Chondrocyte (in vitro differentiated cells): ENCODE measurements around the gene VSX1. TPM values are rescaled to one million over a fixed set of nuclear protein-coding genes. Genes with fewer than 3 reads are reported as not detected.

ENCODE experiments used
- DNase-seq: peaks from one replicate; pipeline ENCODE4 v3.0.0; 2021; ENCODE audit warnings: mixed read lengths, low spot score
- H3K27ac Mint-ChIP-seq: one replicate; pipeline ENCODE4 v1.8.0; 2021; ENCODE audit warnings: mild to moderate bottlenecking, moderate library complexity, mixed read lengths; ENCODE audit not compliant: unreplicated experiment
- H3K27me3 Mint-ChIP-seq: 2 replicates; pipeline ENCODE4 v1.8.0; 2021; ENCODE audit warnings: low read depth, mixed read lengths
- H3K36me3 Mint-ChIP-seq: 2 replicates; pipeline ENCODE4 v1.8.0; 2021; ENCODE audit warnings: low read depth, mixed read lengths
- H3K4me1 Mint-ChIP-seq: 2 replicates; pipeline ENCODE4 v1.8.0; 2021; ENCODE audit warnings: low read depth, mild to moderate bottlenecking, mixed read lengths
- H3K4me3 Mint-ChIP-seq: one replicate; pipeline ENCODE4 v1.8.0; 2021; ENCODE audit warnings: mild to moderate bottlenecking, moderate library complexity, mixed read lengths; ENCODE audit not compliant: unreplicated experiment
- H3K9me3 Mint-ChIP-seq: 2 replicates; pipeline ENCODE4 v1.8.0; 2021; ENCODE audit warnings: low read depth, mixed read lengths
- total RNA-seq: library from RNA; stranded (reverse); gene quantifications from 3 replicates; pipeline ENCODE4 v1.2.1, GENCODE V29; 2021
- TF ChIP-seq, protein P1 (sequence below): fragments of 200-600 bp; sonication (generic); IDR thresholded peaks from 2 replicates; pipeline ENCODE4 v1.5.0; 2021; ENCODE audit warnings: antibody characterized with exemption, mild to moderate bottlenecking, moderate library complexity

VSX1 gene
- total RNA-seq, 1 donor from 2014 or later: not detected

- Mint-ChIP-seq H3K4me3 (no peak overlapping the region), H3K9me3 (peaks cover 3% of the 10 kb centered on the region), H3K4me1 (peaks cover 3% of the 10 kb centered on the region), H3K36me3 (no peaks in the 10 kb centered on the region), H3K27me3 (peaks cover 68% of the 10 kb centered on the region), H3K27ac (no peak overlapping the region)
- DNase-seq: no peak
- TF ChIP-seq, protein P1, sequence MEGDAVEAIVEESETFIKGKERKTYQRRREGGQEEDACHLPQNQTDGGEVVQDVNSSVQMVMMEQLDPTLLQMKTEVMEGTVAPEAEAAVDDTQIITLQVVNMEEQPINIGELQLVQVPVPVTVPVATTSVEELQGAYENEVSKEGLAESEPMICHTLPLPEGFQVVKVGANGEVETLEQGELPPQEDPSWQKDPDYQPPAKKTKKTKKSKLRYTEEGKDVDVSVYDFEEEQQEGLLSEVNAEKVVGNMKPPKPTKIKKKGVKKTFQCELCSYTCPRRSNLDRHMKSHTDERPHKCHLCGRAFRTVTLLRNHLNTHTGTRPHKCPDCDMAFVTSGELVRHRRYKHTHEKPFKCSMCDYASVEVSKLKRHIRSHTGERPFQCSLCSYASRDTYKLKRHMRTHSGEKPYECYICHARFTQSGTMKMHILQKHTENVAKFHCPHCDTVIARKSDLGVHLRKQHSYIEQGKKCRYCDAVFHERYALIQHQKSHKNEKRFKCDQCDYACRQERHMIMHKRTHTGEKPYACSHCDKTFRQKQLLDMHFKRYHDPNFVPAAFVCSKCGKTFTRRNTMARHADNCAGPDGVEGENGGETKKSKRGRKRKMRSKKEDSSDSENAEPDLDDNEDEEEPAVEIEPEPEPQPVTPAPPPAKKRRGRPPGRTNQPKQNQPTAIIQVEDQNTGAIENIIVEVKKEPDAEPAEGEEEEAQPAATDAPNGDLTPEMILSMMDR: no peak
Measured at GRCh38 chr20:25065072-25065624, 16.8 kb downstream of the VSX1 start.

DNA sequence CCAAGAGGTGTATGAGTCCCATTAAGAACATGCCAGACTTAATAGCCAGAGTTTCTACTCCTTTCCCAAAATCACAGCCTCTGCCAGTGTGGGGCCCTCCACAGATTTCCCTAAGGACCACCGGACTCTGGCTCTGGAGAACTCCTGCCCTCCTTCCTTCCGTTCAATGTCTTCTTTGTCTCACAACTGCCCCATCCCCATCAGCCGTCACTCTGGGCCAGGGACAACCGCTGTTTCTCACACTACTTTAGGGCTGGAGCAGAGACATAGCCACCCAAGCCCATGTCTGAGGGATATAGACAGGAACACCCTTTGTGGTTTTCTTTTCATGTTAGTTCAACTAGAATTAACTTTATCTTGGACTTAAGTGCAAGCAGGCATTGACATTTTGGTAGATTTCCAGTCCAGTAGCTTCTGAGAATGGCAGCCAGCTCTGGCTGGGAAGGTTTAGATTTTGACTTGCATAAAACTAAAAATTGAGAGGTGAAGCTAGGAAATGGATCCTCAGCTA lies 17.3 kb downstream of the VSX1 start:
- no peak for DNase-seq
- H3K27ac Mint-ChIP-seq: no peak overlapping the region
- peaks cover 3% of the 10 kb centered on the region for H3K4me1 Mint-ChIP-seq
- peaks cover 65% of the 10 kb centered on the region for H3K27me3 Mint-ChIP-seq
- H3K36me3 Mint-ChIP-seq: no peaks in the 10 kb centered on the region
- H3K4me3 Mint-ChIP-seq: no peak overlapping the region
- TF ChIP-seq, protein P1: no peak
- peaks cover 3% of the 10 kb centered on the region for H3K9me3 Mint-ChIP-seq

- Mint-ChIP-seq H3K27me3 (peaks cover 62% of the 10 kb centered on the region), H3K27ac (no peak overlapping the region), H3K4me1 (peaks cover 4% of the 10 kb centered on the region), H3K4me3 (no peak overlapping the region), H3K36me3 (no peaks in the 10 kb centered on the region), H3K9me3 (peaks cover 3% of the 10 kb centered on the region)
- TF ChIP-seq, protein P1: no peak
- peak; percentile 34 for DNase-seq
Measured at GRCh38 chr20:25063981-25064380, 18.0 kb downstream of the VSX1 start.

- peaks cover 60% of the 10 kb centered on the region for H3K27me3 Mint-ChIP-seq
- no peaks in the 10 kb centered on the region for H3K36me3 Mint-ChIP-seq
- no peak for DNase-seq
- no peak overlapping the region for H3K27ac Mint-ChIP-seq
- H3K4me1 Mint-ChIP-seq: peaks cover 7% of the 10 kb centered on the region
- H3K9me3 Mint-ChIP-seq: peaks cover 1% of the 10 kb centered on the region
- TF ChIP-seq, protein P1: no peak
- H3K4me3 Mint-ChIP-seq: no peak overlapping the region
Measured at GRCh38 chr20:25063546-25063945, 18.4 kb downstream of the VSX1 start.

DNA sequence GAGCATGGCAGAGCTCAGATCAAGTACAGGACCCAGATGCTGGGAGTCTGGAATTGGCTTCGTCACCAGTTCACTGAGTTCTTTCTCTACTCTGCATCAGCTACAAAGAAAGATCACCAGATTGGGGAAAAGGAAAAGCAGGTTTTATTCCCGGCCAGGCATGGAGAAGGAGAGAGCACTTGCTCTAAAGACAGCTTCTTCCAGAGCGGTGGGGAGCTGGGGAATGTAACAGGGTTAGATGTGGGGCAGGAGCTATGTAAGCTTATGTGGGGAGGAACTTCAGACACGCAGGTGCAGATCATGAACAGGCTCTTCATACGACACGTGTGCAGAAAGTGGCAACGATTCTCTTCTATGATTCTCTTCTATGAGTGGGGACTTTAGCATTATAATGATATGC lies 19.1 kb downstream of the VSX1 start:
- H3K4me1 Mint-ChIP-seq: peaks cover 7% of the 10 kb centered on the region
- H3K4me3 Mint-ChIP-seq: no peak overlapping the region
- no peaks in the 10 kb centered on the region for H3K36me3 Mint-ChIP-seq
- TF ChIP-seq, protein P1: no peak
- H3K27ac Mint-ChIP-seq: no peak overlapping the region
- no peak for DNase-seq
- peaks cover 60% of the 10 kb centered on the region for H3K27me3 Mint-ChIP-seq
- no peaks in the 10 kb centered on the region for H3K9me3 Mint-ChIP-seq
